Activated naive CD8-positive, alpha-beta T cell (primary cell): ENCODE data around the gene MTRF1.

Experiments
- H3K27ac Mint-ChIP-seq: one replicate; pipeline ENCODE4 v1.8.0; 2021; ENCODE audit warnings: mixed read lengths
- H3K27me3 Mint-ChIP-seq: one replicate; pipeline ENCODE4 v1.8.0; 2021; ENCODE audit warnings: mixed read lengths
- H3K36me3 Mint-ChIP-seq: one replicate; pipeline ENCODE4 v1.8.0; 2021; ENCODE audit warnings: mixed read lengths
- H3K4me1 Mint-ChIP-seq: one replicate; pipeline ENCODE4 v1.8.0; 2021; ENCODE audit warnings: low read depth, mixed read lengths
- H3K4me3 Mint-ChIP-seq: one replicate; pipeline ENCODE4 v1.8.0; 2021; ENCODE audit warnings: mild to moderate bottlenecking, mixed read lengths
- H3K9me3 Mint-ChIP-seq: one replicate; pipeline ENCODE4 v1.8.0; 2021; ENCODE audit warnings: low read depth, mixed read lengths

Gene MTRF1

GRCh38 chr13:41263261-41263971, at the start of gene MTRF1:
Gene MTRF1, minus strand, starts transcription at chr13:41263576. Its CDS starts 2,669 bp downstream, at chr13:41260907.
- peaks cover 35% of the 10 kb centered on the region for H3K4me1 Mint-ChIP-seq
- peaks cover 9% of the 10 kb centered on the region for H3K36me3 Mint-ChIP-seq
- H3K27ac Mint-ChIP-seq = peak within 1 kb of the TSS; percentile 100
- no peaks in the 10 kb centered on the region for H3K9me3 Mint-ChIP-seq
- H3K4me3 Mint-ChIP-seq = peak within 1 kb of the TSS; percentile 99
- H3K27me3 Mint-ChIP-seq = no peaks in the 10 kb centered on the region

- Mint-ChIP-seq H3K36me3 (no peaks in the 10 kb centered on the region), H3K27me3 (no peaks in the 10 kb centered on the region), H3K4me1 (peaks cover 50% of the 10 kb centered on the region), H3K9me3 (no peaks in the 10 kb centered on the region), H3K27ac (no peak overlapping the region), H3K4me3 (peak overlapping the region; percentile 96)
These were observed 49.7 kb upstream of the MTRF1 start for GRCh38 chr13:41313117-41313516.

- peak overlapping the region; percentile 96 for H3K4me3 Mint-ChIP-seq
These were observed 48.8 kb upstream of the MTRF1 start for GRCh38 chr13:41312176-41312500.

GRCh38 chr13:41311406-41312175, 48.2 kb upstream of the MTRF1 start:
- H3K4me3 Mint-ChIP-seq = peak overlapping the region; percentile 96
- H3K9me3 Mint-ChIP-seq = no peaks in the 10 kb centered on the region
- peak overlapping the region; percentile 93 for H3K27ac Mint-ChIP-seq
- no peaks in the 10 kb centered on the region for H3K27me3 Mint-ChIP-seq
- peaks cover 43% of the 10 kb centered on the region for H3K4me1 Mint-ChIP-seq
- H3K36me3 Mint-ChIP-seq = no peaks in the 10 kb centered on the region

More at GRCh38 chr13:41312176-41312500, 48.8 kb upstream of the MTRF1 start:
- Mint-ChIP-seq H3K27ac (peak overlapping the region; percentile 91), H3K36me3 (no peaks in the 10 kb centered on the region), H3K9me3 (no peaks in the 10 kb centered on the region), H3K4me1 (peaks cover 46% of the 10 kb centered on the region), H3K27me3 (no peaks in the 10 kb centered on the region)

GRCh38 chr13:41310963-41311405, 47.6 kb upstream of the MTRF1 start, which contains the start of gene NAA16:
Gene NAA16, plus strand, starts transcription at chr13:41311267. Its CDS starts 262 bp downstream, at chr13:41311529.
- Mint-ChIP-seq H3K27ac (peak within 1 kb of the TSS; percentile 93), H3K9me3 (no peaks in the 10 kb centered on the region), H3K4me1 (peaks cover 43% of the 10 kb centered on the region), H3K27me3 (no peaks in the 10 kb centered on the region), H3K36me3 (no peaks in the 10 kb centered on the region), H3K4me3 (peak within 1 kb of the TSS; percentile 96)

GRCh38 chr13:41307884-41308640, 44.7 kb upstream of the MTRF1 start:
- Mint-ChIP-seq H3K36me3 (no peaks in the 10 kb centered on the region), H3K4me1 (peaks cover 19% of the 10 kb centered on the region), H3K27me3 (no peaks in the 10 kb centered on the region), H3K4me3 (no peak overlapping the region), H3K27ac (no peak overlapping the region), H3K9me3 (no peaks in the 10 kb centered on the region)

- Mint-ChIP-seq H3K9me3 (no peaks in the 10 kb centered on the region), H3K4me3 (no peak overlapping the region), H3K4me1 (peaks cover 17% of the 10 kb centered on the region), H3K27me3 (no peaks in the 10 kb centered on the region), H3K36me3 (no peaks in the 10 kb centered on the region), H3K27ac (no peak overlapping the region)
These were observed 43.1 kb upstream of the MTRF1 start for GRCh38 chr13:41306271-41307145.

- Mint-ChIP-seq H3K27ac (no peak overlapping the region), H3K27me3 (no peaks in the 10 kb centered on the region), H3K4me3 (no peak overlapping the region), H3K4me1 (peaks cover 13% of the 10 kb centered on the region), H3K9me3 (no peaks in the 10 kb centered on the region), H3K36me3 (no peaks in the 10 kb centered on the region)
These were observed 41.2 kb upstream of the MTRF1 start for GRCh38 chr13:41304551-41304950.

- H3K27ac Mint-ChIP-seq = no peak overlapping the region
- H3K27me3 Mint-ChIP-seq = no peaks in the 10 kb centered on the region
- peaks cover 11% of the 10 kb centered on the region for H3K4me1 Mint-ChIP-seq
- peaks cover 2% of the 10 kb centered on the region for H3K36me3 Mint-ChIP-seq
- H3K9me3 Mint-ChIP-seq = no peaks in the 10 kb centered on the region
- H3K4me3 Mint-ChIP-seq = no peak overlapping the region
These were observed 39.4 kb upstream of the MTRF1 start for GRCh38 chr13:41302743-41303142.

- peaks cover 8% of the 10 kb centered on the region for H3K36me3 Mint-ChIP-seq
- no peak overlapping the region for H3K4me3 Mint-ChIP-seq
- H3K4me1 Mint-ChIP-seq = peaks cover 5% of the 10 kb centered on the region
- H3K27me3 Mint-ChIP-seq = no peaks in the 10 kb centered on the region
- no peaks in the 10 kb centered on the region for H3K9me3 Mint-ChIP-seq
- no peak overlapping the region for H3K27ac Mint-ChIP-seq
These were observed 36.1 kb upstream of the MTRF1 start for GRCh38 chr13:41299316-41300094.

GRCh38 chr13:41296879-41297646, 33.7 kb upstream of the MTRF1 start:
- no peak overlapping the region for H3K27ac Mint-ChIP-seq
- peaks cover 8% of the 10 kb centered on the region for H3K36me3 Mint-ChIP-seq
- H3K9me3 Mint-ChIP-seq = no peaks in the 10 kb centered on the region
- no peaks in the 10 kb centered on the region for H3K27me3 Mint-ChIP-seq
- H3K4me1 Mint-ChIP-seq = peaks cover 5% of the 10 kb centered on the region
- H3K4me3 Mint-ChIP-seq = no peak overlapping the region

- H3K4me3 Mint-ChIP-seq = no peak overlapping the region
- H3K27ac Mint-ChIP-seq = no peak overlapping the region
- peaks cover 10% of the 10 kb centered on the region for H3K36me3 Mint-ChIP-seq
- no peaks in the 10 kb centered on the region for H3K9me3 Mint-ChIP-seq
- H3K4me1 Mint-ChIP-seq = peaks cover 4% of the 10 kb centered on the region
- no peaks in the 10 kb centered on the region for H3K27me3 Mint-ChIP-seq
These were observed 32.6 kb upstream of the MTRF1 start for GRCh38 chr13:41295973-41296372.

- H3K27ac Mint-ChIP-seq = no peak overlapping the region
- H3K27me3 Mint-ChIP-seq = no peaks in the 10 kb centered on the region
These were observed 31.5 kb upstream of the MTRF1 start for GRCh38 chr13:41294914-41295313.

More at GRCh38 chr13:41294914-41295313, 31.5 kb upstream of the MTRF1 start:
- Mint-ChIP-seq H3K36me3 (peaks cover 10% of the 10 kb centered on the region), H3K4me3 (no peak overlapping the region), H3K4me1 (peaks cover 3% of the 10 kb centered on the region), H3K9me3 (no peaks in the 10 kb centered on the region)
